K562 (cell line): ENCODE measurements around the gene MYMK. TPM values are rescaled to one million over a fixed set of nuclear protein-coding genes. Genes with fewer than 3 reads are reported as not detected.

Experiments used
- ATAC-seq: fragments of 200-7000 bp; cut with Tn5 transposase; 3 replicates; pipeline ENCODE4 v1.9.1; 2020; ENCODE audit warnings: moderate library complexity
- BruUV-seq: library from RNA; stranded (reverse); fragments of 400-500 nt; replicated peaks from 2 replicates; lab custom pipeline; 2021; lab: Mats Ljungman, UMichigan
- CTCF ChIA-PET: fragments of 300-600 bp; formaldehyde crosslinking; extraction: SDS; loops from one replicate; lab custom pipeline; 2021; ENCODE audit warnings: low intra/inter-chr PET ratio; lab: Yijun Ruan, JAX
- POLR2A ChIA-PET: fragments of 300-600, 350-650 bp; sonication (Branson Sonifier 250); formaldehyde crosslinking; extraction: SDS; loops from one replicate; lab custom pipeline; 2021; ENCODE audit warnings: antibody characterized with exemption, inconsistent platforms; lab: Yijun Ruan, JAX
- DNase-seq, 4 experiments: peaks; one replicate each; pipeline versions ENCODE4 v3.0.0 to v3.0.0-alpha.2; 2011 to 2018; ENCODE audit warnings: low spot score in 3 of 4, mixed read lengths in 3 of 4; ENCODE audit errors: extremely low read depth in 1 of 4
- FAIRE-seq: peaks from 2 replicates; lab custom pipeline; 2011; peaks lifted over from hg19 to GRCh38; lab: Jason Lieb, UNC
- H2AFZ ChIP-seq: 2 replicates; pipeline ENCODE4 v1.6.0; 2011; ENCODE audit warnings: low read depth, low read length, control low read depth, inconsistent platforms
- H3K27ac ChIP-seq: fragments of 200-600 bp; 3 replicates; pipeline ENCODE4 v1.8.0; 2011; ENCODE audit warnings: low read depth, mild to moderate bottlenecking, control low read depth, inconsistent platforms, low read length, moderate library complexity, mixed read lengths; ENCODE audit errors: extremely low read depth
- H3K27me3 ChIP-seq, 2 experiments: fragments of 300-600 bp in 1 of 2; 2 replicates in 1 of 2; 3 replicates in 1 of 2; pipeline versions ENCODE4 v1.6.0 to v1.8.0; 2011; ENCODE audit warnings: inconsistent platforms in 2 of 2, low read length in 2 of 2, mild to moderate bottlenecking in 1 of 2, mixed read lengths in 1 of 2, moderate library complexity in 1 of 2; ENCODE audit not compliant: control insufficient read depth in 2 of 2, insufficient read depth in 2 of 2
- H3K36me3 ChIP-seq: fragments of 300-600 bp; 3 replicates; pipeline ENCODE4 v1.8.0; 2011; ENCODE audit warnings: mild to moderate bottlenecking, low read length, inconsistent platforms; ENCODE audit not compliant: control insufficient read depth, insufficient read depth
- H3K4me1 ChIP-seq, 2 experiments: fragments of 200-600 bp in 1 of 2; replicated peaks in 1 of 2; 2 replicates in 1 of 2; 3 replicates in 1 of 2; pipeline versions ENCODE4 v1.5.1 to v1.8.0; 2011; ENCODE audit warnings: inconsistent platforms in 2 of 2, low read length in 2 of 2, mild to moderate bottlenecking in 1 of 2, mixed read lengths in 1 of 2, moderate library complexity in 1 of 2; ENCODE audit not compliant: control insufficient read depth in 2 of 2, insufficient read depth in 2 of 2
- H3K4me2 ChIP-seq: 2 replicates; pipeline ENCODE4 v1.6.1; 2011; ENCODE audit warnings: low read length, control low read depth, inconsistent platforms, mixed read lengths; ENCODE audit not compliant: insufficient read depth
- H3K4me3 ChIP-seq: fragments of 200-600 bp; sonication (generic), shearing (Covaris generic); 2 replicates; pipeline ENCODE4 v1.5.1; 2016; ENCODE audit warnings: control low read depth, inconsistent platforms
- H3K79me2 ChIP-seq: fragments of 200-600 bp; 3 replicates; pipeline ENCODE4 v1.8.0; 2011; ENCODE audit warnings: low read length, inconsistent platforms; ENCODE audit not compliant: control insufficient read depth, insufficient read depth
- H3K9ac ChIP-seq, 2 experiments: 2 replicates each; pipeline versions ENCODE4 v1.6.0 to v1.6.1; 2011; ENCODE audit warnings: low read depth in 2 of 2, low read length in 2 of 2, control low read depth in 1 of 2, inconsistent platforms in 1 of 2, mild to moderate bottlenecking in 1 of 2, mixed read lengths in 1 of 2; ENCODE audit not compliant: insufficient read depth in 1 of 2
- H3K9me1 ChIP-seq: one replicate; pipeline ENCODE4 v1.6.0; 2011; ENCODE audit warnings: inconsistent platforms, mild to moderate bottlenecking, low read length, moderate library complexity; ENCODE audit not compliant: control insufficient read depth, insufficient read depth
- H3K9me3 ChIP-seq: replicated peaks from 2 replicates; pipeline ENCODE4 v1.5.1; 2011; ENCODE audit warnings: low read depth, low read length, inconsistent platforms; ENCODE audit not compliant: control insufficient read depth, insufficient read depth
- H4K20me1 ChIP-seq: replicated peaks from 2 replicates; pipeline ENCODE4 v1.6.1; 2011; ENCODE audit warnings: low read length, inconsistent platforms, mixed read lengths; ENCODE audit not compliant: control insufficient read depth, insufficient read depth
- WGBS: fragments of 100-300 bp; shearing (Covaris generic); methylation state at CpG from one replicate; pipeline ENCODE4 v1.1.6; 2016; ENCODE audit warnings: low coverage, mixed read lengths; ENCODE audit not compliant: insufficient coverage; ENCODE audit errors: missing lambda C conversion rate; 5-methylcytosine and 5-hydroxymethylcytosine counted together
- in situ Hi-C: fragments of 300-500 bp; cut with MboI; formaldehyde crosslinking; loops from 4 replicates; pipeline ENCODE4 v1.15.0; 2018; ENCODE audit warnings: inconsistent platforms, mixed read lengths
- intact Hi-C: fragments of 100-400 bp; cut with micrococcal nuclease; formaldehyde crosslinking; loops from 2 replicates; pipeline ENCODE4 v1.14.2; 2022
- polyA plus RNA-seq, 8 experiments: library from polyadenylated mRNA; depleted of rRNA in 4 of 8; stranded (reverse) in 5 of 8; unstranded in 3 of 8; fragments of >200 nt; fragmentation: Nextera tagmentation in 2 of 8; fragmentation: Illumina TruSeq in 1 of 8; extraction: Ambion mirVana in 2 of 8; extraction: Trizol in 1 of 8; gene quantifications; 2 replicates each; pipeline versions ENCODE4 v1.2.1 to v1.2.3, GENCODE V29; 2011 to 2014; ENCODE audit warnings: inconsistent platforms in 1 of 8, missing spikeins in 1 of 8
- total RNA-seq, 7 experiments: library from RNA; depleted of rRNA in 6 of 7; stranded (reverse); fragments of >200 nt in 6 of 7; fragmentation: Illumina TruSeq in 2 of 7; extraction: Trizol in 2 of 7; gene quantifications; 2 replicates each; pipeline versions ENCODE4 v1.2.1 to v1.2.3, GENCODE V29; 2011 to 2021; ENCODE audit warnings: low replicate concordance in 1 of 7
- TF ChIP-seq, protein P1 (sequence below): fragments of 450-650 bp; IDR thresholded peaks from 2 replicates; pipeline ENCODE4 v1.6.1; 2016; ENCODE audit warnings: missing biosample characterization, missing genetic modification characterization
- TF ChIP-seq, protein P2 (sequence below), 2 experiments: IDR thresholded peaks; 2 replicates each; pipeline ENCODE4 v1.6.1; 2011; ENCODE audit warnings: borderline replicate concordance in 1 of 2, control low read depth in 1 of 2, low read depth in 1 of 2, low read length in 1 of 2, mild to moderate bottlenecking in 1 of 2, mixed read lengths in 1 of 2, moderate library complexity in 1 of 2; ENCODE audit not compliant: insufficient read depth in 1 of 2, insufficient read length in 1 of 2, poor library complexity in 1 of 2, severe bottlenecking in 1 of 2; ENCODE audit errors: extremely low read depth in 1 of 2
- TF ChIP-seq, protein P3 (sequence below): fragments of 450-650 bp; IDR thresholded peaks from 2 replicates; pipeline ENCODE4 v1.6.1; 2016; ENCODE audit warnings: mild to moderate bottlenecking

The MYMK gene
- total and polyA plus RNA-seq, 9 of the 15 experiments (the other 6 are each of a cell fraction or from before 2014, with no cell fraction given) = not detected

DNA sequence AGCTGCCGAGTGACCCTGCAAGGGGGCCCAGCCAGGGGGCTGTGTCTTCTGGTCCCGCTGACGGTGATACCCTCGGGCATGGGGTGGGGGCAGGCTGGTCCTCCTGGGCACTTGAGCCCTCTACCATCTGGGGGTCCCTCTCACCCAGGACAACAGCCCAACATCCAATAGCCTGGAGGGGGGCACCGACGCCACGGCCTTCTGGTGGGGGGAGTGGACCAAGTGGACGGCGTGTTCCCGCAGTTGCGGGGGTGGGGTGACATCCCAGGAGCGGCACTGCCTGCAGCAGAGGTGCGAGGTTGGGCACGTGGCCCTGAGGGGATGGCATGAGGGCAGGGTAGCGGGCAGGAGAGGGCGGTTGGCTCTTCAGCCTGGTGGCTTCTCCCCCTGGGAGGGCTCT, 12.5 kb upstream of the MYMK start:
- ChIA-PET POLR2A (no interaction called here), CTCF (no interaction called here)
- no peaks in the 10 kb centered on the region for H3K79me2 ChIP-seq
- H3K4me1 ChIP-seq = peaks cover 0 to 42% of the 10 kb centered on the region in 2 experiments; a peak in 3 of 5 replicates
- intact Hi-C loops (no loop called here), in situ Hi-C loops (loop anchor here (5.0 kb wide), 1 partner anchor 195 kb away; no protein-coding TSS in a partner anchor)
- BruUV-seq = no TSS peak
- TF ChIP-seq, protein P1, sequence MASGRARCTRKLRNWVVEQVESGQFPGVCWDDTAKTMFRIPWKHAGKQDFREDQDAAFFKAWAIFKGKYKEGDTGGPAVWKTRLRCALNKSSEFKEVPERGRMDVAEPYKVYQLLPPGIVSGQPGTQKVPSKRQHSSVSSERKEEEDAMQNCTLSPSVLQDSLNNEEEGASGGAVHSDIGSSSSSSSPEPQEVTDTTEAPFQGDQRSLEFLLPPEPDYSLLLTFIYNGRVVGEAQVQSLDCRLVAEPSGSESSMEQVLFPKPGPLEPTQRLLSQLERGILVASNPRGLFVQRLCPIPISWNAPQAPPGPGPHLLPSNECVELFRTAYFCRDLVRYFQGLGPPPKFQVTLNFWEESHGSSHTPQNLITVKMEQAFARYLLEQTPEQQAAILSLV (tag) = no peak
- TF ChIP-seq, protein P2, sequence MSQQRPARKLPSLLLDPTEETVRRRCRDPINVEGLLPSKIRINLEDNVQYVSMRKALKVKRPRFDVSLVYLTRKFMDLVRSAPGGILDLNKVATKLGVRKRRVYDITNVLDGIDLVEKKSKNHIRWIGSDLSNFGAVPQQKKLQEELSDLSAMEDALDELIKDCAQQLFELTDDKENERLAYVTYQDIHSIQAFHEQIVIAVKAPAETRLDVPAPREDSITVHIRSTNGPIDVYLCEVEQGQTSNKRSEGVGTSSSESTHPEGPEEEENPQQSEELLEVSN (IDR thresholded peaks at IDR 0.05; ENCODE audit: borderline replicate concordance in 1 of 2, extremely low read depth in 1 of 2, insufficient read depth in 1 of 2, insufficient read length in 1 of 2, low read depth in 1 of 2, low read length in 1 of 2, poor library complexity in 1 of 2, severe bottlenecking in 1 of 2) = peak in 1 of 2 experiments; percentile 51
- TF ChIP-seq, protein P3, sequence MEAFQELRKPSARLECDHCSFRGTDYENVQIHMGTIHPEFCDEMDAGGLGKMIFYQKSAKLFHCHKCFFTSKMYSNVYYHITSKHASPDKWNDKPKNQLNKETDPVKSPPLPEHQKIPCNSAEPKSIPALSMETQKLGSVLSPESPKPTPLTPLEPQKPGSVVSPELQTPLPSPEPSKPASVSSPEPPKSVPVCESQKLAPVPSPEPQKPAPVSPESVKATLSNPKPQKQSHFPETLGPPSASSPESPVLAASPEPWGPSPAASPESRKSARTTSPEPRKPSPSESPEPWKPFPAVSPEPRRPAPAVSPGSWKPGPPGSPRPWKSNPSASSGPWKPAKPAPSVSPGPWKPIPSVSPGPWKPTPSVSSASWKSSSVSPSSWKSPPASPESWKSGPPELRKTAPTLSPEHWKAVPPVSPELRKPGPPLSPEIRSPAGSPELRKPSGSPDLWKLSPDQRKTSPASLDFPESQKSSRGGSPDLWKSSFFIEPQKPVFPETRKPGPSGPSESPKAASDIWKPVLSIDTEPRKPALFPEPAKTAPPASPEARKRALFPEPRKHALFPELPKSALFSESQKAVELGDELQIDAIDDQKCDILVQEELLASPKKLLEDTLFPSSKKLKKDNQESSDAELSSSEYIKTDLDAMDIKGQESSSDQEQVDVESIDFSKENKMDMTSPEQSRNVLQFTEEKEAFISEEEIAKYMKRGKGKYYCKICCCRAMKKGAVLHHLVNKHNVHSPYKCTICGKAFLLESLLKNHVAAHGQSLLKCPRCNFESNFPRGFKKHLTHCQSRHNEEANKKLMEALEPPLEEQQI = no peak
- TF ChIP-seq, all 486 proteins: peak for 1
- Histone ChIP-seq H4K20me1 (peaks cover 34% of the 10 kb centered on the region), H3K4me2 (no peak overlapping the region), H3K9ac (no peak overlapping the region), H3K4me3 (no peak overlapping the region), H3K36me3 (no peaks in the 10 kb centered on the region), H2AFZ (no peak overlapping the region), H3K9me3 (no peaks in the 10 kb centered on the region), H3K27ac (no peak overlapping the region), H3K27me3 (peaks cover 39 to 95% of the 10 kb centered on the region in 2 experiments; a peak in 4 of 5 replicates), H3K9me1 (no peaks in the 10 kb centered on the region)
- ATAC-seq = no peak
- DNase-seq = no peak
- FAIRE-seq = no peak
- 3% methylated on average over 12 of the region's 16 CpGs for WGBS
